HL-60 (cell line): ENCODE results near the gene LAMA2.

Source experiments
- DNase-seq, 2 experiments: peaks; one replicate each; pipeline ENCODE4 v3.0.0-alpha.2; 2010 to 2020; ENCODE audit warnings: low read depth in 1 of 2, low spot score in 1 of 2
- H3K27ac ChIP-seq: fragments of 250-450 bp; sonication (Bioruptor Pico); replicated peaks from 2 replicates; pipeline ENCODE4 v1.5.1; 2020; ENCODE audit warnings: mild to moderate bottlenecking, moderate library complexity
- H3K27me3 ChIP-seq: fragments of 250-450 bp; sonication (Bioruptor Pico); 2 replicates; pipeline ENCODE4 v1.5.1; 2021; ENCODE audit warnings: mild to moderate bottlenecking, moderate library complexity; ENCODE audit not compliant: insufficient read depth, poor library complexity, severe bottlenecking
- H3K4me3 ChIP-seq: replicated peaks from 2 replicates; pipeline ENCODE4 v1.5.1; 2011; ENCODE audit warnings: mild to moderate bottlenecking, control low read depth, low read length; ENCODE audit not compliant: insufficient read depth
- GABPA ChIP-seq: IDR thresholded peaks from 2 replicates; pipeline ENCODE4 v1.6.1; 2012; ENCODE audit warnings: low read depth
- POLR2AphosphoS5 ChIP-seq: IDR thresholded peaks from 2 replicates; pipeline ENCODE4 v1.6.1; 2012; ENCODE audit warnings: low read depth
- SPI1 ChIP-seq: IDR thresholded peaks from 2 replicates; pipeline ENCODE4 v1.6.1; 2012; ENCODE audit warnings: low read depth, mild to moderate bottlenecking, borderline replicate concordance
- TF ChIP-seq, protein P1 (sequence below): IDR thresholded peaks from one replicate; pipeline ENCODE4 v1.5.1; 2011; ENCODE audit warnings: low read length, control low read depth, inconsistent platforms; ENCODE audit not compliant: insufficient read depth
- TF ChIP-seq, protein P2 (sequence below): IDR thresholded peaks from 2 replicates; pipeline ENCODE4 v1.6.1; 2012; ENCODE audit warnings: low read depth; ENCODE audit not compliant: insufficient replicate concordance

The LAMA2 gene

DNA sequence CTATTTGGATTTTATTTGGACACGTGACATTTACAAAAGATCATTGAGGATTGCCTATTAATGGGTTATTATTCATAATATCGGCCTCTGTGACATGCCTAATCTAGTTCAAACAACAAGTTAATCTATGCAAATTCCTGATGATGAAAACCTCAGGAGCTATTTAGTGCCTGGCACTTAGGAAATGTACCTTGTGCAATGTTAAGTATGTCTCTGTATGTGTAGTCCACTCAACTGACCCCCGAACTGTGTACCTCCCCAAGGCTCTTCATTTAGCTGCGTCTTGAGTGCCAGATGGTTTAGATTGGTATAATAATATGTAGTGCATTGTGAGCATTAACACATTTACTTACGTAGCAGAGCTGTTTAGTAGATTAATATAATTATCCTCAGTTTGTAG, 6.9 kb downstream of the LAMA2 start:
- DNase-seq = no peak
- H3K27ac ChIP-seq = no peak overlapping the region
- TF ChIP-seq, protein P1, sequence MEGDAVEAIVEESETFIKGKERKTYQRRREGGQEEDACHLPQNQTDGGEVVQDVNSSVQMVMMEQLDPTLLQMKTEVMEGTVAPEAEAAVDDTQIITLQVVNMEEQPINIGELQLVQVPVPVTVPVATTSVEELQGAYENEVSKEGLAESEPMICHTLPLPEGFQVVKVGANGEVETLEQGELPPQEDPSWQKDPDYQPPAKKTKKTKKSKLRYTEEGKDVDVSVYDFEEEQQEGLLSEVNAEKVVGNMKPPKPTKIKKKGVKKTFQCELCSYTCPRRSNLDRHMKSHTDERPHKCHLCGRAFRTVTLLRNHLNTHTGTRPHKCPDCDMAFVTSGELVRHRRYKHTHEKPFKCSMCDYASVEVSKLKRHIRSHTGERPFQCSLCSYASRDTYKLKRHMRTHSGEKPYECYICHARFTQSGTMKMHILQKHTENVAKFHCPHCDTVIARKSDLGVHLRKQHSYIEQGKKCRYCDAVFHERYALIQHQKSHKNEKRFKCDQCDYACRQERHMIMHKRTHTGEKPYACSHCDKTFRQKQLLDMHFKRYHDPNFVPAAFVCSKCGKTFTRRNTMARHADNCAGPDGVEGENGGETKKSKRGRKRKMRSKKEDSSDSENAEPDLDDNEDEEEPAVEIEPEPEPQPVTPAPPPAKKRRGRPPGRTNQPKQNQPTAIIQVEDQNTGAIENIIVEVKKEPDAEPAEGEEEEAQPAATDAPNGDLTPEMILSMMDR = no peak
- TF ChIP-seq POLR2AphosphoS5 = no peak
- no peak for TF ChIP-seq SPI1
- H3K27me3 ChIP-seq = no peaks in the 10 kb centered on the region
- H3K4me3 ChIP-seq = no peak overlapping the region

DNA sequence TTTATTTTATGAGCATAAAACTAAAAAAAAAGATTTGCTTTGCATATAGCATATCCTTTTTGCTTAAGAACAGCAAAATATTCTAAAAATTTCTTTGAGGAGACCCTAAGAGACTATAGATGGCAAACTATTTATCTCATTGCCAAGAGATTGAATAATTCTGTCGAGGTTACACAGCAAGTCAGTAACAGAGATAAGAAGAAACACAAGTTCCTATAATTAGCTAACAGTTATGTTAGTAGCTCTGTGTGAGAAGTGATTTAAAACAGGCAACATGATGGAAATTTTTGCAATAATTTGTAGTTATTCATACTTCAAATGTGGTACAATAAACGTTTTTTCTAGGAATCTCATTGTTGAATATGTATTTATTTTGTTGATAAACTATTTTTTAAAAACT, 9.1 kb downstream of the LAMA2 start:
- no peak overlapping the region for H3K4me3 ChIP-seq
- no peak for DNase-seq
- TF ChIP-seq POLR2AphosphoS5 = no peak
- no peak for TF ChIP-seq GABPA
- TF ChIP-seq, protein P2, sequence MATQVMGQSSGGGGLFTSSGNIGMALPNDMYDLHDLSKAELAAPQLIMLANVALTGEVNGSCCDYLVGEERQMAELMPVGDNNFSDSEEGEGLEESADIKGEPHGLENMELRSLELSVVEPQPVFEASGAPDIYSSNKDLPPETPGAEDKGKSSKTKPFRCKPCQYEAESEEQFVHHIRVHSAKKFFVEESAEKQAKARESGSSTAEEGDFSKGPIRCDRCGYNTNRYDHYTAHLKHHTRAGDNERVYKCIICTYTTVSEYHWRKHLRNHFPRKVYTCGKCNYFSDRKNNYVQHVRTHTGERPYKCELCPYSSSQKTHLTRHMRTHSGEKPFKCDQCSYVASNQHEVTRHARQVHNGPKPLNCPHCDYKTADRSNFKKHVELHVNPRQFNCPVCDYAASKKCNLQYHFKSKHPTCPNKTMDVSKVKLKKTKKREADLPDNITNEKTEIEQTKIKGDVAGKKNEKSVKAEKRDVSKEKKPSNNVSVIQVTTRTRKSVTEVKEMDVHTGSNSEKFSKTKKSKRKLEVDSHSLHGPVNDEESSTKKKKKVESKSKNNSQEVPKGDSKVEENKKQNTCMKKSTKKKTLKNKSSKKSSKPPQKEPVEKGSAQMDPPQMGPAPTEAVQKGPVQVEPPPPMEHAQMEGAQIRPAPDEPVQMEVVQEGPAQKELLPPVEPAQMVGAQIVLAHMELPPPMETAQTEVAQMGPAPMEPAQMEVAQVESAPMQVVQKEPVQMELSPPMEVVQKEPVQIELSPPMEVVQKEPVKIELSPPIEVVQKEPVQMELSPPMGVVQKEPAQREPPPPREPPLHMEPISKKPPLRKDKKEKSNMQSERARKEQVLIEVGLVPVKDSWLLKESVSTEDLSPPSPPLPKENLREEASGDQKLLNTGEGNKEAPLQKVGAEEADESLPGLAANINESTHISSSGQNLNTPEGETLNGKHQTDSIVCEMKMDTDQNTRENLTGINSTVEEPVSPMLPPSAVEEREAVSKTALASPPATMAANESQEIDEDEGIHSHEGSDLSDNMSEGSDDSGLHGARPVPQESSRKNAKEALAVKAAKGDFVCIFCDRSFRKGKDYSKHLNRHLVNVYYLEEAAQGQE = no peak
- TF ChIP-seq, protein P1 = no peak
- no peak for TF ChIP-seq SPI1
- no peak overlapping the region for H3K27ac ChIP-seq
- no peaks in the 10 kb centered on the region for H3K27me3 ChIP-seq

DNA sequence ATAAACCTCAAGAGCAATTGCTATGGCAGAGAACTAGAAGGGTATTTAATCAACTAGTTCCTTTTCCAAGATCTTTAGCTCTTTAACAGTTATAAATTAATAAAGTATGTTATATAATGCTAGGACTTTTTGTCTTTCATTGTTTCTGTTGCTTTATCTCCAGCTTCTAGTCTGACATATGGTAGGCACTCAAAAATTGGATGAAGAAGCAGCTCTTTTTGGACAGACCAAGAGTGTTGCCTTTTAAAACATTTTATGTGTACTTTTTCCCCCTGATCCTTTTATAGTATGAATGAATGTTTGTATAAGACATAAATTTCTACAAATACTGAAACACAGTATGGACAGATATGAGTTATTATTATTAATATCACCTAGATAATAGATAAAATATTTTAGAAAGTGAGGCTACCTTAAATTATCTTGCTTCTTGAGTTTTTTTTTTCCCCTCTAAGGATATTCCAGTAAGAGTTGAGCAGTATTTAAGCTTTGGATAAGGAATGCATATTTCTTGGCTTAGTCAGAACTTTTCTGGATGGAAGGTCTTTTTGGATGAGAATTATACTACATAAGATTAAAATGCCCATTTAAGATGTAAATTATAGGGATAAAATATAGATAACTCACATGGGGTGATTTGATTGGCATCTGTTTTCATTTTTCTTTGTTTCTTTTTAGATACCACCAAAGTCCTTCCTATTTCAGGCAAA, 16.6 kb downstream of the LAMA2 start:
- no peak overlapping the region for H3K4me3 ChIP-seq
- H3K27ac ChIP-seq = no peak overlapping the region
- TF ChIP-seq SPI1 = no peak
- TF ChIP-seq, protein P2 = no peak
- TF ChIP-seq, protein P1 = no peak
- TF ChIP-seq GABPA = no peak
- no peak for TF ChIP-seq POLR2AphosphoS5
- no peaks in the 10 kb centered on the region for H3K27me3 ChIP-seq
- DNase-seq = no peak

DNA sequence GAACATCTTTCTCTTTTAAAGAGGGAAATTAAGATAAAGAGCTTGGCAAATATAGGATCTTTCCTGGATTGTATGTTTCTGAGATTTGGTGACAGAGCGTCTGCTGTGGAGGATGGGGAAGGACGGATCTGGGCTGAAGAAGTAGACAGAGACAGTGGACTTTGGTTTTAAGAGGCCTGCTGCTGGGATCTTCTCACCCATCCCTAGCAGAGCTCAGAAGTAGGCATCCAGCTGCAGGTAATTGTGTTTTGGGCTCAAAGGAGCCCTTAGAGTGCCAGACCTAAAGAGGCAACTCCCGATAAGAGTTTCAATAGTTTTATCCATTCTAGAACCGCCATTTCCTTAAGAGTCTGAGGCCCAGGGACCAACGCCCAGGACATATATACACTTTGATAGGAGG, 20.8 kb downstream of the LAMA2 start:
- no peak for TF ChIP-seq GABPA
- TF ChIP-seq, protein P2 = no peak
- no peak overlapping the region for H3K4me3 ChIP-seq
- no peak overlapping the region for H3K27ac ChIP-seq
- no peaks in the 10 kb centered on the region for H3K27me3 ChIP-seq
- no peak for DNase-seq
